Immature natural killer cell (primary cell): ENCODE measurements around the gene ABHD6. TPM values are rescaled to one million over a fixed set of nuclear protein-coding genes. Genes with fewer than 3 reads are reported as not detected.
"Not testable (repeated sequence)": the region's sequence is repeated elsewhere in the genome, so short reads cannot be mapped to it uniquely, and the experiment has no call there.

Source experiments
- DNase-seq, 3 donors: peaks; one replicate each; pipeline ENCODE4 v3.0.0; 2022; ENCODE audit warnings: mixed read lengths in 1 of 3
- H3K27ac Mint-ChIP-seq, 6 donors: one replicate each; pipeline ENCODE4 v1.8.0; 2020; ENCODE audit warnings: mixed read lengths in 6 of 6, mild to moderate bottlenecking in 5 of 6, inconsistent platforms in 4 of 6, moderate library complexity in 3 of 6
- H3K27me3 Mint-ChIP-seq, 3 donors: one replicate each; pipeline ENCODE4 v1.8.0; 2020 to 2021; ENCODE audit warnings: low read depth in 3 of 3, mild to moderate bottlenecking in 3 of 3, mixed read lengths in 3 of 3, moderate library complexity in 3 of 3, inconsistent platforms in 1 of 3
- H3K36me3 Mint-ChIP-seq, 3 donors: one replicate each; pipeline ENCODE4 v1.8.0; 2020; ENCODE audit warnings: mixed read lengths in 3 of 3, inconsistent platforms in 2 of 3, mild to moderate bottlenecking in 2 of 3
- H3K4me1 Mint-ChIP-seq, 2 donors: one replicate each; pipeline ENCODE4 v1.8.0; 2020; ENCODE audit warnings: inconsistent platforms in 2 of 2, mild to moderate bottlenecking in 2 of 2, mixed read lengths in 2 of 2, moderate library complexity in 1 of 2
- H3K4me3 Mint-ChIP-seq, 5 donors: one replicate each; pipeline ENCODE4 v1.8.0; 2020; ENCODE audit warnings: mild to moderate bottlenecking in 5 of 5, mixed read lengths in 5 of 5, inconsistent platforms in 3 of 5, moderate library complexity in 3 of 5
- H3K9me3 Mint-ChIP-seq, 6 donors: one replicate each; pipeline ENCODE4 v1.8.0; 2020; ENCODE audit warnings: mild to moderate bottlenecking in 6 of 6, mixed read lengths in 6 of 6, inconsistent platforms in 4 of 6, moderate library complexity in 3 of 6
- polyA plus RNA-seq, 3 donors: library from polyadenylated mRNA; unstranded; fragments of 300-500 nt; fragmentation: Illumina TruSeq; gene quantifications; one replicate each; pipeline ENCODE4 v1.2.3, GENCODE V29; 2021

The ABHD6 gene
- polyA plus RNA-seq, 3 donors from 2014 or later, result 8.5 to 8.7 (median 8.6) TPM

DNA sequence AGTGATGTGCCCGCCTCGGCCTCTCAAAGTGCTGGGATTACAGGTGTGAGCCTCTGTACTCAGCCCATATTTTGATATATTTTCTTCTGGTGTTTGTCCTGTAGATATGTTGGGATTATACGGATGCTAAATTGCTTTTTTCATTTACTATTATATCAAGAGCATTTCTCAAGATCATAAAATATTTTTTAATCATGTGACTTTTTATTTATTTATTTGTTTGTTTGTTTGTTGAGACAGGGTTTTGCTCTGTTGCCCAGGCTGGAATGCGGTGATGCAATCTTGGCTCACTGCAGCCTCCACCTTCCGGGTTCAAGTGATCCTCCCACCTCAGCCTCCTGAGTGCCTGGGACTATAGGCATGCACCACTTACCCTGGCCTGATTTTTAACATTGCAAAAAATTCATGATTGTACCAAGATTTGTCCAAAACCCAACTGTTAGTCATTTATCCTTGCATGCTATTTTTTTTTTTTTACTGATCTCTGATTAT lies 92.4 kb downstream of the ABHD6 start:
- no peak for DNase-seq
- Mint-ChIP-seq H3K27ac (no peak overlapping the region), H3K4me3 (no peak overlapping the region), H3K36me3 (no peaks in the 10 kb centered on the region), H3K27me3 (peaks cover 2 to 7% (median 2%) of the 10 kb centered on the region in 3 donors), H3K9me3 (no peaks in the 10 kb centered on the region), H3K4me1 (peaks cover 19 to 26% of the 10 kb centered on the region in 2 donors)

- Mint-ChIP-seq H3K36me3 (peaks cover 0 to 4% (median 0%) of the 10 kb centered on the region in 3 donors), H3K27ac (peak overlapping the region in 1 of 6 donors; percentile 84), H3K4me1 (peaks cover 35 to 43% of the 10 kb centered on the region in 2 donors), H3K9me3 (no peaks in the 10 kb centered on the region), H3K27me3 (peaks cover 2 to 7% (median 2%) of the 10 kb centered on the region in 3 donors), H3K4me3 (peak overlapping the region; percentile 66 to 79 (median 74))
- no peak for DNase-seq
These were observed 94.1 kb downstream of the ABHD6 start for GRCh38 chr3:58331593-58332152.

DNA sequence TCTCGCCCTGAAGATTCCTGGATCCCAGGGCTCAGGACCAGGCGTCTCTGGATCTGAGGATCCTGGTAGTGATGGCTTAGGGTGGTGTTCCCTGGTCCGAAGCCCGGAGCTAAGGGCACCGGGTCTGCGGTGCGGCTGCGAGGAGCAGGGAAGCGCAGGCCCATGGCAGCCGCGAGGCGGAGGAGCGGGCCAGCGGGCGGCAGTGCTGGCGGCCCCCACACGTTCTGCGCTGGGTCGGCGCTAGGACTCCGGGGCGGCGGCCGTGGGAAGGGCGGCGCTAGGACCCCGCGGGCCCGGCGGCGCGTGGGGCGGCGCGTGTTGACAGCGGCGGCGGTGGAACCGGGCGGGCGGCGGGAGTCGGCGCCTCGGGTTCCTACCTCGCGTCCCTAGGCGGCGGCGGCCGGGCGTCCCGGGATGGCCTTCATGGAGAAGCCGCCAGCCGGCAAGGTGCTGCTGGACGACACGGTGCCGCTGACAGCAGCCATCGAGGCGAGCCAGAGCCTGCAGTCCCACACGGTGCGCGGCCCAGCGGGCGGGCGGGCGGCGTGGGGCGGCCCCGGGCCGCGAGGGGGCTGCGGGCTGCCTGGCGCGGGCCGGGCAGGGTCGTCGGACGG lies 95.1 kb downstream of the ABHD6 start, which contains the start of gene PXK:
TSS of gene PXK (plus strand) at position 318 of the 614 bp plus-strand sequence. CDS start at position 415, 97 bp downstream.
- Mint-ChIP-seq H3K4me3 (peak within 1 kb of the TSS; percentile 99 to 100 (median 99)), H3K27ac (peak within 1 kb of the TSS; percentile 74 to 99 (median 94)), H3K9me3 (no peaks in the 10 kb centered on the region), H3K36me3 (peaks cover 0 to 4% (median 0%) of the 10 kb centered on the region in 3 donors), H3K4me1 (peaks cover 35 to 51% of the 10 kb centered on the region in 2 donors), H3K27me3 (peaks cover 2 to 7% (median 2%) of the 10 kb centered on the region in 3 donors)
- DNase-seq, result peak; percentile 83 to 85 (median 83)

DNA sequence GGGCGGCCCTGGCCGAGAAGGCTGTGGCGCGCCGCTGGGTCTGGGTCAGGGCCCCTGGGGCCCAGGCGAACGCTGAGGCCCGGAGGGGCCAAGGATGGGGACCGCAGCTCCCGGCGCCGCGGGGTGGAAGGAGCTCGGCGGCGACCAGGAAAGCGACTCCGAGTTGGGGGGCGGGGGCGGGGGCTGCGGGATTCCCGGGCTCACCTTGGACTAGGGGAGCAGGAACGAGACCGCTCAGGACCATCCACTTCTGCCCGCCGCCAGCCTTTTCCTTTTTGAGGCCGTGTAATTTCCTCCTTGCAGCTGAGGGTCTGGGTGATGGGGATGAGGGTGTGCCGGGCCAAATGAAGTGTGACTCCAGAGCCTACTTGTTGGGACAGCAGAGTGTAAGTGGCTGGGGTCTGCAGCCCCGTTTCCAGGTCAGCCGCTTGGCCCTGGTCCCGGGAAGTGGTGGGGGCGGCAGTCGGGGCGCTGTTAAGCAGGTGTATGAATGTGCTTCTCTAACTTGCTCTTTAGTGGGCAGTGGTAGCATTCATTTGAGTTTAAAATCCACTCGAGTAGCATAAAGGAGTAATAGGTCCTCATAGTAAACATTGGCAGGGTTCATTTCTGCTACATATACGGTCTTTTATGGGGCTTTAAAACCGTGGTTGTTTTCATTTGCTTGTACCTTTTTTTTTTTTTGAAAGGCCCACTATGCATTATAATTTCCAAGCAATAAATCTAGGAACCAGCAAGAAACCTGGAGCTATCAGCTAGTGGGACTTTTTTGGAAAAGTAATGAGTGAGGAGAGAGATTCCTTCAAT lies 95.8 kb downstream of the ABHD6 start:
- H3K27ac Mint-ChIP-seq, result peak overlapping the region; percentile 74 to 99 (median 94)
- H3K9me3 Mint-ChIP-seq, result no peaks in the 10 kb centered on the region
- peak in 2 of 3 donors; percentile 17 to 31 for DNase-seq
- H3K4me1 Mint-ChIP-seq, result peaks cover 35 to 51% of the 10 kb centered on the region in 2 donors
- H3K36me3 Mint-ChIP-seq, result peaks cover 0 to 4% (median 0%) of the 10 kb centered on the region in 3 donors
- peak overlapping the region; percentile 99 to 100 (median 99) for H3K4me3 Mint-ChIP-seq
- peaks cover 2 to 7% (median 2%) of the 10 kb centered on the region in 3 donors for H3K27me3 Mint-ChIP-seq

DNA sequence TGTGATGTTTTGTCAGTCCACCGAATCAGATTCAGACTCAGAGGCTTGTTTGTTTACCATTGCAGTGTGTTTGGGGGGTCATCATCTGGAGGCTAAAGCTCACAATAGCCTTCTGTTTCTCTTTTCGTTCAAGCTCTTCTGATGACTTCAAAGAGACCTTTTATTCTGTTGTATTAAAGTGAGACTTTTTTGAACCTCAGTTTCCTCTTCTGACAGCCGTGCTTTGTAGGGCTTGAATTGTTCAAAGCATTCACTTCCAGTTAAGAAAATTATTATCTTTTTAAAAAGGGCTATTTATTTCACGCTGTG lies 96.4 kb downstream of the ABHD6 start:
- H3K4me3 Mint-ChIP-seq, result peak overlapping the region; percentile 99 to 100 (median 99)
- H3K36me3 Mint-ChIP-seq, result peaks cover 2 to 4% (median 2%) of the 10 kb centered on the region in 3 donors
- H3K27ac Mint-ChIP-seq, result peak overlapping the region; percentile 74 to 99 (median 94)
- H3K9me3 Mint-ChIP-seq, result no peaks in the 10 kb centered on the region
- peaks cover 37 to 51% of the 10 kb centered on the region in 2 donors for H3K4me1 Mint-ChIP-seq
- no peak for DNase-seq
- peaks cover 2 to 7% (median 2%) of the 10 kb centered on the region in 3 donors for H3K27me3 Mint-ChIP-seq

DNA sequence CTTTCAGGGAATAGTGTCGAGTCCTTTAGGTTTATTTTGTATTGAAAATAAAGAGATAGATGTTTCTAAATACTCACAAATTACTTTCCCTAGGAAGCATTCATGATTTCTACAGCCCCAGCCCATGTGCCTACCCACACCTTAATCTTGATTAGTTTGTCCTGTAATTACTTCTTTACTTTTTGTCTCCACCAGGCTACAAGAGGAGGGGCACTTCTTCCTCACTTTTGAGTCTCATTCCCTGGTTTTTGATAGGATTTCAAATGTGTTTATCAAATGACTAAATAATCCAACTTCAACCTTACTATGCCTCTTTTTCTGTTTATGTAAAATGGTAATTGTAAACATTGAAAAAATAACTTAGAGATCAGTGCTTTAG lies 96.9 kb downstream of the ABHD6 start:
- H3K4me3 Mint-ChIP-seq, result peak overlapping the region; percentile 99 to 100 (median 99)
- peak overlapping the region; percentile 74 to 98 (median 92) for H3K27ac Mint-ChIP-seq
- DNase-seq, result no peak
- H3K4me1 Mint-ChIP-seq, result peaks cover 40 to 51% of the 10 kb centered on the region in 2 donors
- no peaks in the 10 kb centered on the region for H3K9me3 Mint-ChIP-seq
- peaks cover 3 to 6% (median 4%) of the 10 kb centered on the region in 3 donors for H3K36me3 Mint-ChIP-seq
- peaks cover 2 to 7% (median 2%) of the 10 kb centered on the region in 3 donors for H3K27me3 Mint-ChIP-seq

- peak overlapping the region; percentile 99 to 100 (median 99) for H3K4me3 Mint-ChIP-seq
- H3K4me1 Mint-ChIP-seq, result peaks cover 41 to 51% of the 10 kb centered on the region in 2 donors
- H3K36me3 Mint-ChIP-seq, result peaks cover 3 to 7% (median 4%) of the 10 kb centered on the region in 3 donors
- no peaks in the 10 kb centered on the region for H3K9me3 Mint-ChIP-seq
- H3K27ac Mint-ChIP-seq, result peak overlapping the region; percentile 74 to 95 (median 88)
- DNase-seq, result no peak
- peaks cover 2 to 7% (median 2%) of the 10 kb centered on the region in 3 donors for H3K27me3 Mint-ChIP-seq
These were observed 98.0 kb downstream of the ABHD6 start for GRCh38 chr3:58335652-58335947.

DNA sequence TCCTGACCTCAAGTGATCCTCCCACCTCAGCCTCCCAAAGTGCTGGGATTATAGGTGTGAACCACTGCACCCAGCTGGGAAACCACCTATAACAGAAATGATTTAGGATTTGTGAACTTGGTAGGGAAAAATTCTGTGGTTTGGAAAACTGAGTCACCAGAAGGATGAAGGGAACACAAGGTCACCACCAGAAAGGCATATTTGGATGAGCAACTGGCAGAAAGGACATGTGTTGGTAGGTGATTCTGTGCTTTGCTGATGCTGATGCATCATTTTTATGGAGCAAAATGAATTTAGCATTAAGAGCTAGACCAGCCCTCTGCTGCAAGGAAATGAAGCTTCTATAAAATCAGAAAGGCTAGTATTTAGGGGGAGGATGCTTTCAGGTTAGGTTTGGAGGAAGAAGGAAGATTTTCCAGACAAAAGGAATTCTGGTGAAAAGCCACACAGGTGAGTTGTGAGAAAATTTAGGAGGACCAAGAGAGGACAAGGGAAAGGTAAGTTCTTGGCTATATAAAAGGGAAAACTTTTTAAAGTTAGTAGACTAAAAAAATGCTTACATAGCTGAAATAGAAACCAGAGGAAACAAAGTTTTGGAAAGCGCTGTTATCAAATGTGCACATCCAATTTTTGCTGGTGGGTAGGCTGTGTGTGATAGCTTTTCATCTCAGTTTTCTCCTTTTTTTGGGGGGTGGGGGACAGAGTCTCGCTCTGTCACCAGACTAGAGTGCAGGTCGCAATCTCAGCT lies 98.7 kb downstream of the ABHD6 start:
- peak overlapping the region in 5 of 6 donors; percentile 1 to 95 (median 81) for H3K27ac Mint-ChIP-seq
- no peak for DNase-seq
- peaks cover 0 to 6% (median 2%) of the 10 kb centered on the region in 3 donors for H3K27me3 Mint-ChIP-seq
- H3K9me3 Mint-ChIP-seq, result no peaks in the 10 kb centered on the region
- H3K36me3 Mint-ChIP-seq, result peaks cover 8 to 12% (median 8%) of the 10 kb centered on the region in 3 donors
- H3K4me3 Mint-ChIP-seq, result no peak overlapping the region
- H3K4me1 Mint-ChIP-seq, result peaks cover 45 to 57% of the 10 kb centered on the region in 2 donors

- H3K4me3 Mint-ChIP-seq, result no peak overlapping the region
- peaks cover 0 to 6% (median 2%) of the 10 kb centered on the region in 3 donors for H3K27me3 Mint-ChIP-seq
- peaks cover 42 to 51% of the 10 kb centered on the region in 2 donors for H3K4me1 Mint-ChIP-seq
- H3K9me3 Mint-ChIP-seq, result no peaks in the 10 kb centered on the region
- H3K27ac Mint-ChIP-seq, result no peak overlapping the region
- no peak for DNase-seq
- H3K36me3 Mint-ChIP-seq, result peaks cover 8 to 12% (median 8%) of the 10 kb centered on the region in 3 donors
These were observed 99.6 kb downstream of the ABHD6 start for GRCh38 chr3:58337190-58337589.

- not testable (repeated sequence) for H3K4me3 Mint-ChIP-seq, H3K27me3 Mint-ChIP-seq, DNase-seq, H3K27ac Mint-ChIP-seq, H3K9me3 Mint-ChIP-seq
- Mint-ChIP-seq H3K36me3 (peaks cover 8 to 16% (median 15%) of the 10 kb centered on the region in 3 donors), H3K4me1 (peaks cover 33 to 50% of the 10 kb centered on the region in 2 donors)
These were observed 101.6 kb downstream of the ABHD6 start for GRCh38 chr3:58339146-58339545.

DNA sequence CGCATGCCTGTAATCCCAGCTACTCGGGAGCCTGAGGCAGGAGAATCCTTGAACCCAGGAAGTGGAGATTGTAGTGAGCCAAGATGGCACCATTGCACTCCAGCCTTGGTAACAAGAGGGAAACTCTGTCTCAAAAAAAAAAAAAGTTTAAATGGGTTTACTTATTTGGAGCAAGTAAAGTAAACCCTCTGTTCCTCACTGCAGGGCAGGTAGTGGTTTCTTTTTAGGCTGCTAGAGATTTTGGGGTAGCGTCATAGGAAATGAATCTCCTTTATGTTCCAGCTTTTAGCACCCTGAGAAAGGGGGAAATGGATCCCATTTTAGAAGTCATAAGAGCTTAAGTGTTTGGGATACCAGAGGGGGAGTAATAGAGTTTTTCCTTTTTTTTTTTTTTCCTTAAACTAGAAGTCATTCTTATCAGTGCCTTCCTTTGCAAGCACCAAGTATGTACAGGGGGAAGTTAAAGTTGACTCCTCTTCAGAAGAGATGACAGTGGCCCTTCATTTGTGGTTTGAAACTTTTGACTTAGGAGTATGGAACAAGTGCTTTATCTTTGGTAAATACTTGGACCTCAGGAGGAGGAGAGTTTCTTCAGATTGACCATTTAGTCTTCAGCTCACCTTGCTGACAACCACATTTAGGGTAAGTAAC lies 103.1 kb downstream of the ABHD6 start:
- H3K27ac Mint-ChIP-seq, result no peak overlapping the region

GRCh38 chr3:58341376-58341775 lies 103.8 kb downstream of the ABHD6 start:
- Mint-ChIP-seq H3K36me3 (peaks cover 8 to 15% (median 13%) of the 10 kb centered on the region in 3 donors), H3K27me3 (no peaks in the 10 kb centered on the region), H3K9me3 (no peaks in the 10 kb centered on the region), H3K27ac (no peak overlapping the region), H3K4me3 (no peak overlapping the region), H3K4me1 (peaks cover 16 to 35% of the 10 kb centered on the region in 2 donors)
- DNase-seq, result no peak

More for the DNA sequence above, 103.1 kb downstream of the ABHD6 start:
- peaks cover 18 to 35% of the 10 kb centered on the region in 2 donors for H3K4me1 Mint-ChIP-seq
- H3K4me3 Mint-ChIP-seq, result no peak overlapping the region
- no peaks in the 10 kb centered on the region for H3K27me3 Mint-ChIP-seq
- DNase-seq, result no peak
- H3K36me3 Mint-ChIP-seq, result peaks cover 8 to 16% (median 15%) of the 10 kb centered on the region in 3 donors
- no peaks in the 10 kb centered on the region for H3K9me3 Mint-ChIP-seq

DNA sequence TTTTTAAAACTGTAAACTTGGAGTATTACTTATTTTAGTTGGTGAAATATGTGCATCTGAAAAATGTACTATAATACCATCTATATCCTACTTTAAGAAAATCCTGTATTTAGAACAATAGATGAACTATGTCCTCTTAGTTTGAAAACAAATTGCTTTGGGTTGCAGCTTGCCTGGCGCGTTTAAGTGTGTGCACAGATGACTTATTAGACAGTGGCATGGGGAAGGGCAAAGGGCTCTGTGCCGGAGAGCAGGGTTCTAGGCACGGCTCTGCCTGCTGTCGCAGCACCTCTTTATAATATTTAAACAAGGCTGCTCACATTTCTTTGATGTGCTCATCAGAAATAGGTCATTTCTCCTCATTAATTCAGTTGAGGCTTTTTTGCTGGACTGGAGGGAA lies 105.1 kb downstream of the ABHD6 start:
- Mint-ChIP-seq H3K4me1 (peaks cover 21 to 34% of the 10 kb centered on the region in 2 donors), H3K27ac (no peak overlapping the region), H3K4me3 (no peak overlapping the region), H3K36me3 (peaks cover 8 to 15% (median 13%) of the 10 kb centered on the region in 3 donors), H3K9me3 (no peaks in the 10 kb centered on the region), H3K27me3 (no peaks in the 10 kb centered on the region)
- DNase-seq, result no peak
